ENCODE results near the gene TTLL11. TPM values are rescaled to one million over a fixed set of nuclear protein-coding genes. Genes with fewer than 3 reads are reported as not detected.
A peak's percentile ranks its signal among the peaks of the same experiment; 100 is the strongest.

The TTLL11 gene
- total RNA-seq, 1 donor from 2014 or later: 0.75 TPM

- no peaks in the 10 kb centered on the region for H3K79me2 ChIP-seq (ENCODE audit: low read depth)
- TF ChIP-seq EZH2phosphoT487 (IDR thresholded peaks at IDR 0.05): no peak
- no peak for TF ChIP-seq CTCF (IDR thresholded peaks at IDR 0.05)
- TF ChIP-seq EZH2 (IDR thresholded peaks at IDR 0.05): no peak
- no peak overlapping the region for H2AFZ ChIP-seq (replicated peaks)
- H3K27me3 Mint-ChIP-seq (ENCODE audit: insufficient read depth, low read depth): peaks cover 14% of the 10 kb centered on the region
- no peak overlapping the region for H3K9ac ChIP-seq
- H3F3A ChIP-seq (ENCODE audit: low read depth): no peaks in the 10 kb centered on the region
- no peak for DNase-seq (ENCODE audit: low spot score)
- H3K9me3 ChIP-seq (ENCODE audit: low read depth): peaks cover 5% of the 10 kb centered on the region
- no peaks in the 10 kb centered on the region for H3K27me3 ChIP-seq
- H4K20me1 ChIP-seq (ENCODE audit: low read depth): no peaks in the 10 kb centered on the region
- no peaks in the 10 kb centered on the region for H3K36me3 ChIP-seq
- no peaks in the 10 kb centered on the region for H3K36me3 Mint-ChIP-seq
- peaks cover 10% of the 10 kb centered on the region for H3K9me3 Mint-ChIP-seq
- H3K4me1 ChIP-seq: no peaks in the 10 kb centered on the region
- H3K4me1 Mint-ChIP-seq: peaks cover 16% of the 10 kb centered on the region
- peak overlapping the region; percentile 59 for H3K4me3 Mint-ChIP-seq
- H3K4me3 ChIP-seq: no peak overlapping the region
- H3K27ac Mint-ChIP-seq: peak overlapping the region; percentile 79
- H3K27ac ChIP-seq: no peak overlapping the region
- no peak overlapping the region for H3K4me2 ChIP-seq
Measured at GRCh38 chr9:121852651-121853616, 240.2 kb downstream of the TTLL11 start.

GRCh38 chr9:121852241-121852640, 240.9 kb downstream of the TTLL11 start:
- no peak overlapping the region for H3K4me2 ChIP-seq
- H3K4me1 ChIP-seq: no peaks in the 10 kb centered on the region
- TF ChIP-seq EZH2phosphoT487 (IDR thresholded peaks at IDR 0.05) (no peak), EZH2 (IDR thresholded peaks at IDR 0.05) (no peak), CTCF (IDR thresholded peaks at IDR 0.05) (no peak)
- no peaks in the 10 kb centered on the region for H3K27me3 ChIP-seq
- H3K9me3 ChIP-seq (ENCODE audit: low read depth): peaks cover 5% of the 10 kb centered on the region
- H3K27me3 Mint-ChIP-seq (ENCODE audit: insufficient read depth, low read depth): peaks cover 12% of the 10 kb centered on the region
- H2AFZ ChIP-seq (replicated peaks): no peak overlapping the region
- H3F3A ChIP-seq (ENCODE audit: low read depth): no peaks in the 10 kb centered on the region
- no peak overlapping the region for H3K27ac ChIP-seq
- H3K9me3 Mint-ChIP-seq: peaks cover 13% of the 10 kb centered on the region
- no peak overlapping the region for H3K4me3 ChIP-seq
- H3K9ac ChIP-seq: no peak overlapping the region
- peak overlapping the region; percentile 79 for H3K27ac Mint-ChIP-seq
- peaks cover 10% of the 10 kb centered on the region for H3K4me1 Mint-ChIP-seq
- no peak for DNase-seq (ENCODE audit: low spot score)
- H3K36me3 Mint-ChIP-seq: no peaks in the 10 kb centered on the region
- no peaks in the 10 kb centered on the region for H3K79me2 ChIP-seq (ENCODE audit: low read depth)
- H3K36me3 ChIP-seq: no peaks in the 10 kb centered on the region
- no peaks in the 10 kb centered on the region for H4K20me1 ChIP-seq (ENCODE audit: low read depth)
- H3K4me3 Mint-ChIP-seq: no peak overlapping the region

GRCh38 chr9:121851641-121852091, 241.4 kb downstream of the TTLL11 start:
- no peak overlapping the region for H3K27ac Mint-ChIP-seq
- H3K4me3 Mint-ChIP-seq: no peak overlapping the region
- no peaks in the 10 kb centered on the region for H4K20me1 ChIP-seq (ENCODE audit: low read depth)
- H3K79me2 ChIP-seq (ENCODE audit: low read depth): no peaks in the 10 kb centered on the region
- no peaks in the 10 kb centered on the region for H3K4me1 ChIP-seq
- no peak overlapping the region for H3K27ac ChIP-seq
- peaks cover 10% of the 10 kb centered on the region for H3K27me3 Mint-ChIP-seq (ENCODE audit: insufficient read depth, low read depth)
- no peaks in the 10 kb centered on the region for H3F3A ChIP-seq (ENCODE audit: low read depth)
- no peaks in the 10 kb centered on the region for H3K36me3 ChIP-seq
- peaks cover 14% of the 10 kb centered on the region for H3K9me3 Mint-ChIP-seq
- no peak for TF ChIP-seq EZH2 (IDR thresholded peaks at IDR 0.05)
- TF ChIP-seq EZH2phosphoT487 (IDR thresholded peaks at IDR 0.05): no peak
- TF ChIP-seq CTCF (IDR thresholded peaks at IDR 0.05): no peak
- H3K9me3 ChIP-seq (ENCODE audit: low read depth): peaks cover 5% of the 10 kb centered on the region
- no peaks in the 10 kb centered on the region for H3K27me3 ChIP-seq
- no peak overlapping the region for H3K9ac ChIP-seq
- H3K4me2 ChIP-seq: no peak overlapping the region
- DNase-seq (ENCODE audit: low spot score): no peak
- H3K36me3 Mint-ChIP-seq: no peaks in the 10 kb centered on the region
- peaks cover 8% of the 10 kb centered on the region for H3K4me1 Mint-ChIP-seq
- H3K4me3 ChIP-seq: no peak overlapping the region
- H2AFZ ChIP-seq (replicated peaks): no peak overlapping the region

Data from neural progenitor cell (in vitro differentiated cells).